Body of pancreas (tissue), 4 donors: ENCODE results near the gene POTEH.
"Not testable (repeated sequence)": the region's sequence is repeated elsewhere in the genome, so short reads cannot be mapped to it uniquely, and the experiment has no call there.

ENCODE experiments used
- CTCF ChIP-seq, 7 experiments: fragments of 450-650 bp in 4 of 7; fragments of 200-600 bp in 3 of 7; sonication (generic) in 3 of 7; IDR thresholded peaks; one replicate each; pipeline ENCODE4 v1.5.1; 2016 to 2019; ENCODE audit warnings: antibody characterized with exemption in 7 of 7
- POLR2A ChIP-seq, 3 donors: fragments of 450-650 bp; IDR thresholded peaks; one replicate each; pipeline ENCODE4 v1.6.1; 2016; ENCODE audit warnings: antibody characterized with exemption in 3 of 3, mild to moderate bottlenecking in 2 of 3

- TF ChIP-seq CTCF, POLR2A (IDR thresholded peaks at IDR 0.05): not testable (repeated sequence)
Observed at GRCh38 chr22:15761151-15761777, 71.4 kb downstream of the POTEH start.
